GM12873 (cell line): ENCODE data around the gene DYRK1A.

Experiments used
- TF ChIP-seq, protein P1 (sequence below): IDR thresholded peaks from 2 replicates; pipeline ENCODE4 v1.5.1; 2012; ENCODE audit warnings: low read depth, mild to moderate bottlenecking, moderate library complexity, low read length, control low read depth; ENCODE audit not compliant: insufficient read depth; ENCODE audit errors: missing control alignments

DYRK1A gene

DNA sequence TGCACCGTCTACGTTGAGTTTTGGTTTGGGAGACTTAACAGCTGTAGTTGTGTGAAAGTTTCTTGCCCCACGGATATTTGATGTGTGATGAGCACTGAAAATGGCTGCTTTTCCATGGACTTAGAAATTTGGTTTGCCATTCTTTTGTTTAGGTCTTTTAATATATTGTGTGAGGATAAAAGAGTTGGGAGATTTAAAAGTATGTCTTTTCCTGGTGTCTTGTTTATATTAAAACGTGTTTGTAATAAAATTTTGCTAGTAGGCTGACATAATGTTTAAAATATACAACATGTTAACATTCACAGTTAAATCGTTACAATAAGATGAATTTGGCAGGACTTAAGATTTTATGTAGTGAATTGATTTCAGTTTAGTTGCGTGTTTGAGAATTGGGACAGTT is 106.9 kb downstream of the DYRK1A start:
- TF ChIP-seq, protein P1, sequence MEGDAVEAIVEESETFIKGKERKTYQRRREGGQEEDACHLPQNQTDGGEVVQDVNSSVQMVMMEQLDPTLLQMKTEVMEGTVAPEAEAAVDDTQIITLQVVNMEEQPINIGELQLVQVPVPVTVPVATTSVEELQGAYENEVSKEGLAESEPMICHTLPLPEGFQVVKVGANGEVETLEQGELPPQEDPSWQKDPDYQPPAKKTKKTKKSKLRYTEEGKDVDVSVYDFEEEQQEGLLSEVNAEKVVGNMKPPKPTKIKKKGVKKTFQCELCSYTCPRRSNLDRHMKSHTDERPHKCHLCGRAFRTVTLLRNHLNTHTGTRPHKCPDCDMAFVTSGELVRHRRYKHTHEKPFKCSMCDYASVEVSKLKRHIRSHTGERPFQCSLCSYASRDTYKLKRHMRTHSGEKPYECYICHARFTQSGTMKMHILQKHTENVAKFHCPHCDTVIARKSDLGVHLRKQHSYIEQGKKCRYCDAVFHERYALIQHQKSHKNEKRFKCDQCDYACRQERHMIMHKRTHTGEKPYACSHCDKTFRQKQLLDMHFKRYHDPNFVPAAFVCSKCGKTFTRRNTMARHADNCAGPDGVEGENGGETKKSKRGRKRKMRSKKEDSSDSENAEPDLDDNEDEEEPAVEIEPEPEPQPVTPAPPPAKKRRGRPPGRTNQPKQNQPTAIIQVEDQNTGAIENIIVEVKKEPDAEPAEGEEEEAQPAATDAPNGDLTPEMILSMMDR = no peak

DNA sequence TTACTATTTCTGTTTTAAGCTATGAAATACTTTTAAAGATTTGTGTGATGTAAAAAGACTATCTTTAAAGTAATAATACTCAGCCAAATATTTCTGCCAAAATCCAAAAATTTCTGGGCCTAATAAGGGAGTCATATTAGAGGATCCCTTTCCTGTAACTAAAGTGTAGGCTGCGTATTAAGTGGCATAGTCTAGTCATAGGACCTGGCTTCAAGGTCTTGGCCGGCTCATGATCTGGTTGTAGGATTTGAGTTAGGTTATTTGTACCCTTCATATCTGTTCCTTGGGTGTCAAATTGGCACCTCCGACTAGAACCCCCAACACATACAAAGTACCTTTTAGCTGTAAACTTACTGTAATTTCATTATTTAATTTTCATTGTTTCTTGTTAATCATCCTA is 107.8 kb downstream of the DYRK1A start:
- TF ChIP-seq, protein P1 = no peak

DNA sequence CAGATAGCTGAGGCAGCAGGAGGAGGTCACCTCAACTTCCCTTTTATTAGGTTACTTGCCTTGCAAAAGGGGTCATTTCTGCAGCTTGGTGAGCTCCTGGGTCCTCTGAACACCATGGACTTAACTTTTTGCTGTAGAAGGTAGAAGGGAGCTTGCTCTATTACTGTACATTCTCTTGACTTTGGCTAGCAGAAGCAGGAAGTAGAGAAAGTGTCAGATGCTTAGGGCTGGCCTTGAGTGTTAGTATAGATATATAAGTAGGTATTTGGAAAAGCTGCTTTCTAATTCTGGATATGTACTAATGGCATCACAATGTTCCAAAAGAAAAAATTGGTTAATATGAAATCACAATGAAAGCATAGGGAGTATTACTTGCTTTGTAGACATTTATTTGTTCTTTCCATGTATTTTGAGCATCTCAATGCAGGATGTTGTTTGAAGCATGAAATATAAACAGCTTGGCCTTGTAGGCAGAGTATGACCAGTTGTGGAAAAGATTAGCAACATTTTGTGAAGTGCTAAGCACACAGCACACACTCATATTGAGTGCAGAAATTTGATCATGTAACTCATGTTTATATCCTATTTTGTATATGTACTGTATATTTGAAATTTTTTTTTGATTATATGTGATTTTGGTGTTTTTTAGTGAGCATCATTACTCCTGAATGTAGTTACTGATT is 108.8 kb downstream of the DYRK1A start:
- TF ChIP-seq, protein P1 = no peak

DNA sequence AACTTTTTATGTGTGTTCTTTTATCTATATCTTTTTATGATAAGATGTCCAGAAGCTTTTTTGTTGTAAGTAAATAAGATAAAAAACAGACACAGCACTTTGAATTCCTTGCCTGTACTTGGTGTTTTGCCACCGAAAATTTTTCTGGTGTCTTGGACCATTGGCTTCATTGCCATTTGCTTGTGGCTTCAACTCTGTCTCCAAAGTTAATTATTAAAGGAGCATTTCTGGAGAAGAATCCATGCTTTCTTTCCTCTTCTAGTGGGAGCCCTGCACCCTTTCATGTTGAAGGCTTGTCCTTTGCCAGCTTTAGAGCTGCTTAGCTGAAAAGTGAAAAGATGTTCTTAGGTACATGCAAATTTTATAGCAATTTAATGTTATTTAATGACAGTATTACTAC is 112.2 kb downstream of the DYRK1A start:
- TF ChIP-seq, protein P1 = no peak

DNA sequence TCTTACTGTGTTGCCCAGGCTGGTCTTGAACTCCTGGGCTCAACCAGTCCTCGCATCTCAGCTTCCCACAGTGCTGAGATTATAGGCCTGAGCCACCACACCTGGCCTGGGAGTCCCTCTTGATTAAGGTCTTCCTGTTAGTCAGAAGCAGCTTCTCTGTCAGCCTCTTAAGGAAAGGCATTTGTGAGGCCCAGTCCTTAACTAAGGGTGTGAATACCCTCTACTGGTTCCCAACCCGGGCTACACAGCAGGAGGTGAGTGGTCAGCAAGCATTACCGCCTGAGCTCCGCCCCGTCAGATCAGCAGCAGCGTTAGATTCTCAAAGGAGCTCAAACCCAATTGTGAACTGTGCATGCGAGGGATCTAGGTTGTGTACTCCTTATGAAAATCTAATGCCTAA is 117.2 kb downstream of the DYRK1A start:
- TF ChIP-seq, protein P1 = no peak

DNA sequence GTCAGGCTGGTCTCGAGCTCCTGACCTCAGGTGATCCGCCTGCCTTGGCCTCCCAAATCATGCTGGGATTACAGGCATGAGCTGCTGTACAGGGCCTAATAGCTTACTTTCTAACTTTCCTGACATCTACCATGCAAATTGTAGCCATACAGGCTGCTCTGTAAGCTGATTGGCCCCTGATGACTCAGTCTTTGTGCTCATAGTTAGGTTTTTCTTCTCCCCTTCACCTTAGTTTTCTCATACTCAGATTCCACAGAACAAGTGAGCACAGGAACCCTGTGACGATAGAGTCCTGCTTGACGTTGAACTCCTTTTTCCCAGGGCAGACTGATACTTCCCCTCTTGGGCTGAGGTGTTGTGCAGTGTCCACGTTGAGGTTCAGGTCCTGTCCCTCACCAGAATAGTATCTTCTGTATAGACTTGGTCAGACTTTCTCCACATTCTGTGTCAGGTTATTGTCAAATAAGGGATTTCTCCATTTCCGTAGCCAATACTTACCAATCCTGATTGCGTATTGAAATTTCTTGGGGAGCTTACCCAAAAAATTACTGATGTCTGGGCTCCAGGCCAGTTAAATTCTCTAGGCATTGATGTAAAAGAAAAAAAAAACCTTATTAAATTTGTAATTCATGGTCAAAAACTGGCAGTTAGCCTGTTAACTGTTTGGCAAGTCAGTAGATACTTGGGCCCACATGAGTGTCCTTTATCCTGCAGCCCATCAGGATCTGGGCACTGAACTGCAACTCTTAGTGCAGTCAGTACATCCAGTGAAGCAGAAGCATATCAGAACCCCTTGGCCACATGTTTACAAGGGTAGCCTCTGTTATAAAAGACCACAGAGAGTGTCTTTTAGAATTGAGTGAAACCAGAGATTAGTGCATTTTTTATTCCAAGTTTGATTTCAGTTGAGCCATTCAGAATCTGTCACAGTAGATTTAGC is 118.2 kb downstream of the DYRK1A start:
- TF ChIP-seq, protein P1 = no peak

DNA sequence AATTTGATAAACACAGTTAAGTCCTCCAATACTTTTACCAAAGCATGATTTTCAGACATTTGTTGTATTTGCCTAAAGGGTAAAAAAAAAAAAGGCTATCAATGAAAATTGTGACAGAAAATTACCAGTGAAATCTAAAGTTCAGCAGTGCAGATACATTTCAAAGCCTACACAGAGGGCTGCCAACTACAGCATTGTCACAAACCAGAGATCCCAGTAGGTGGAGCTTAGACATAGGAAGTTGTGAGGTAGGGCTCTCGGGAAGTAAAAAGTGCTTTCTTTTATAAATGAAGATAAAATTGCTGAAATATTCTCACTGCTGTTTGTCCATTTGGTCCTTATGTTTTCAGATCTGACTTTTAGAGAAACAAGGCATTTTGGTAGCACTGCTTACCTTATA is 123.0 kb downstream of the DYRK1A start:
- TF ChIP-seq, protein P1 = no peak
